Amygdala (tissue), 56 donors: ENCODE measurements around the gene C4BPB.
"Not testable (repeated sequence)": the region's sequence is repeated elsewhere in the genome, so short reads cannot be mapped to it uniquely, and the experiment has no call there.

Experiments used
- DNase-seq, 56 donors: peaks; one replicate each; lab custom pipeline; 2025; lab: John Stamatoyannopoulos, UW

The C4BPB gene, protein sequence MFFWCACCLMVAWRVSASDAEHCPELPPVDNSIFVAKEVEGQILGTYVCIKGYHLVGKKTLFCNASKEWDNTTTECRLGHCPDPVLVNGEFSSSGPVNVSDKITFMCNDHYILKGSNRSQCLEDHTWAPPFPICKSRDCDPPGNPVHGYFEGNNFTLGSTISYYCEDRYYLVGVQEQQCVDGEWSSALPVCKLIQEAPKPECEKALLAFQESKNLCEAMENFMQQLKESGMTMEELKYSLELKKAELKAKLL

DNA sequence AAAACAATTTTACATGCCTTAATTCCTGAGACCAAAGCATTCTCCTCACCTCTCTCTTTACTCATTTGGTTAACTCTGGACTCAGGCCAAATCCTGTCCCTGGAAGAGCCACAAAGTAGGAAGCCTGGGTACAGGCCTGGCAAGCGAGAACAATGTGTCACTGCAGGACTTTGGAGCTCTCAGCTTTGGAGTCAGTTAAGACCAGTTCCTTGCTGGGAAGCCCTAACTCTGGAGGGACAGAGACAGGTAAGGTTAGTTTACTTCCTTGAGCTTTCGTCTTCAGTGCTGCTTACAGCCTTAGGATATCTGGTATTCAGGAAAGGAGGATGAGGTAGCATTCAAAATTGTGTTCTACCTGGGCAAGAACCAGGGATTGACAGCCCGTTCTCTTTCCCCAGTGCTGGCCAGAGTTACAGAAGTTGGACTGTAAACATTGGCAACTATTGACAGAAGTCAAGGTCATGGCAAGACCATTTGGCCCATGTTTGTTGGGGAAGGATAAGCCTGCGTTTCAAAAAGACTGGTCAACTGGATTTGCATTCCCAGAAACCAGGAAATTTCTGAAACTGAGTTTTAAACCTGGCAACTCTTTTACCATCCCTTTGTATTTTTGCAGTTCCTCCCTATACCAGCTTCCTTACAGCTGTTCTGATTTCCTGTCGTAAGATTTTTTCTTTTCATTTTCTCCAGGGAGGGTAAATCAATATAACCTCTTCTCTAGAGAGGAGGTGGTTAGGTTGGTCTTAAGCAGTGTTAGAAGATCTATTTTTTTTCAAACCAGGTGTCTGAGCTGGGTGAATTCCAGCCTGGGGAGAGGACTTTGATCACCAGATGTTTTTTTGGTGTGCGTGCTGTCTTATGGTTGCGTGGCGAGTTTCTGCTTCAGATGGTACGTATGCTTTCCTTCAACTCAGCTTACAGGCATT, at the start of gene C4BPB:
Gene C4BPB, plus strand, starts transcription at position 160 of the 926 bp plus-strand sequence. Its CDS starts 672 bp downstream, at position 832.
- no peak for DNase-seq

DNA sequence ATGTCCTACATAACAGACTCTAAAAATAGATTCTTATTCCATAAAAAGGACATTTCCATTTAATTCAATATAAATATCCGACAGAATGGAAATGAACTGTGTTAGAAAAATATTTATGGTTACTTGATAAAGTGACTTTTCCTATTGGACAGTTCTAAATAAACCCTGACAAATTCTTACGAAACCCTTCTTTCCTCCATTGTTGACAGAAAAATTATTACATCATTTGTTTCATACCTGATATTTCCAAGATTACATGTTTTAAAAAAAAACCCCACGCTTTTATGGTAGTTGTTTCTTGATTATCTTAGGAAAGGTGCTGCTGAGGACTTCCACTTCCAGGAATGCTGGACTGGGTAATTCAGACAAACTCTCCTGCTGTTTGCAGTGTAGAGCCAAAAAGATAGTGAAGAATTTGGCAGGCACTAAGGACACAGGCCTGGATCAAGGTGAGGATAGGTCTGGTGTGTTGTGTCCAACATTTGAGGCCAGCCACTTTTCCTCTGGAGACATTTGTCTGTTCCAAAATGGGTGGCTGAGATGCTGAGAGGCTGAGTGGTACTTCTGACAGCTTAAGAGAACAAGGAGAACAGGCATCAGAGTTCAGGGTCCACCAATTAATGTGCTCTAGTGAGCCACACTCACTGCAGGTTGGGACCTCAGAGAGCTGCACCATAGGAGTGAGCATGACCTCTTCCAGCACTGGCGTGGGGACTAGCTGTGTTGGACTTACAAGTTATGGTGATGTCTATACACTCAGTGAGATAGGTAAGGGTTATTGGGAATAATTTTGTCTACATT, 49.1 kb upstream of the C4BPB start:
- DNase-seq: no peak

DNA sequence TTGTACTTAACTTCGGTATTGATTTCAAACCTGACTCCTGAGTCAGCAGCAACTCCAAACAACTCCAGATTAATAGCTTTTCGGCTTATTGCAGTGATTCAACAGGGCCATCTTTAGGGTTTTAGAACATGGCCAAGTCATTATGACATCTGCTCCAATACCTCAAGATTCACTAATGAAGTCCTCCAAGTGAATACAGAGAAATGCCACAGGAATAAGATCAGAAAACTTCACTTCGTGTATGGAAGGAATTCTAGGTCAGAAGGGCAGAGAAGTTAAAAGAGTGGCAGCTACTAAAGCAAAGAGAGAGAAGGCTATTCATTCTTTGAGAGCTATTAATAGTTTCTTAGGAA, 48.5 kb upstream of the C4BPB start:
- no peak for DNase-seq

DNA sequence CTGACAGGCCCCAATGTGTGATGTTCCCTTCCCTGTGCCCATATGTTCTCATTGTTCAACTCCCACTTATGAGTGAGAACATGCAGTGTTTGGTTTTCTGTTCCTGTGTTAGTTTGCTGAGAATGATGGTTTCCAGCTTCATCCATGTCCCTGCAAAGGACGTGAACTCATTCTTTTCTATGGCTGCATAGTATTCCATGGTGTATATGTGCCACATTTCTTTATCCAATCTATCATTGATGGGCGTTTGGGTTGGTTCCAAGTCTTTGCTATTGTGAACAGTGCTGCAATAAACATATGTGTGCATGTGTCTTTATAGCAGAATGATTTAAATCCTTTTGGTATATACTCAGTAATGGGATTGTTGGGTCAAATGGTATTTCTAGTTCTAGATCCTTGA, 47.3 kb upstream of the C4BPB start:
- not testable (repeated sequence) for DNase-seq

DNA sequence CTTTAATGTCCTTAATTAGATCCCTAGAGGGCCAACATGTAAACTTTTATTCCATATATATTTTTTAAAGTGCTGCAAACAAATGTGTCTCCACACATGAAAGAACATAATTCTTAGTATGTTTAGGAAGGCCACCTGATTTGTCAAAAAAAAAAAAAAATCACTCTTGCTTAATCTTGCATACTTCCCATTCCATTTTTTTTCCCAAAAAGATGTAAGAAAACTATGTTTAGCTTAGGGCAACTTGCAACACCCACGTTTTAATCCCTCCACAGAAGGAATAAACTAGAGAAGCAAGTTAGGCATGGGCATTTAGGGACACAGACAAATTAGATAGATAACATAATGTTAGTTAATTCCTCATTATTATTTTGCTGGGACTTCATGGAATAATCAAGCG, 43.2 kb upstream of the C4BPB start:
- DNase-seq: no peak

DNA sequence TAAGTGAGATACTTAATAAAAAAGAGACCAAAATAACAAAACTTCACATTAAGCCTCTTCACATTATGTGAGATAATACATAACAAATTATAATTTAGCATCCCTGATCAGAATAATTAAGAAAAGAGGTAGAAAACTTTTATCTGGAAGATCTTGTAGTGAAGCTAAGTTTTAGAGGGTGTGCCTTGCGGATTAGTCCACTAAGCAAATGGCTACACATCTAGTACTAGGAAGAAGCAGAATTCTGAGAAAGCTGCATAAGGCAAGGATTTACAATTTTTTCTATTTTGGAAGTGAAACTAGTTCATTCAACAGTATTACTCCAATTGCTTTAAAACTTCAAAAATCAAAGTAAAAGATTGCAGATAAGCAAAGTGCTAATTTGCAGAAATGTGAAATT, 41.2 kb upstream of the C4BPB start:
- DNase-seq: no peak

DNA sequence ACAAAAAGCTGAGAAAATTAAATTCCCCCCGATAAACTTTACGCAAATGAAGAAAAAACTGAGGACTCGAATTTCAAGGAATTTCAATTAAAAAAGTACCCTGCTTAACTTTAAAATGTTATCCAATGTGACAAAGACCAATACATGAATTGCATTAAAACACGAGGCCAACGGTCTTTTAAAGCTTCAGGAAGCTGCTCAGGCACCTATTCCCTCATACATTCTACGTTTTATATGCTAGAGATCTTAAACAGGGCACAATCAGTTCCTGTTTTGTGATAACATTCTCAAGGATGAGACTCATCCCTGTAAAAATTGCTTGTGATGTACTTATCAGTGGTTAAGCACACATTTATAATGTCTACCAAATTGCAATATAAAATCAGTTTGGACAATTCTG, 40.6 kb upstream of the C4BPB start:
- DNase-seq: no peak

DNA sequence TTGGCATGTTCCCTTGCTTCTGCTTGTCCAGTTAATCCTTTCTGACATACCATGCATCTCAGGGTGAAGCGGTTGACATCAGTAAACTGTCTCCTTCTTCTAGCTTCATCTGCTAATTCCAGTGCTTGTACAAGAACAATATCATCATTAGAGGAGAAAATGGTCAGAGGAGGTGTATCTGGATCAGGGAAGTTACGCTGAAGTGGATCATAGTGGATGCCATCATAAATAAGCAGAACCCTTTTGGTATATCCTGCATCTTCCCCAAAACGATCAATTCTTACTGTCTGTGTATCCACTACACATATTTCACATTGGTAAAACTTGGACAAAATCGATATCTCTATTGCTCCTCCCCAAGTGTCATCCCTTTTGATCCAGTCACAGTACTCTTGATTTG, 39.6 kb upstream of the C4BPB start:
- DNase-seq: no peak

DNA sequence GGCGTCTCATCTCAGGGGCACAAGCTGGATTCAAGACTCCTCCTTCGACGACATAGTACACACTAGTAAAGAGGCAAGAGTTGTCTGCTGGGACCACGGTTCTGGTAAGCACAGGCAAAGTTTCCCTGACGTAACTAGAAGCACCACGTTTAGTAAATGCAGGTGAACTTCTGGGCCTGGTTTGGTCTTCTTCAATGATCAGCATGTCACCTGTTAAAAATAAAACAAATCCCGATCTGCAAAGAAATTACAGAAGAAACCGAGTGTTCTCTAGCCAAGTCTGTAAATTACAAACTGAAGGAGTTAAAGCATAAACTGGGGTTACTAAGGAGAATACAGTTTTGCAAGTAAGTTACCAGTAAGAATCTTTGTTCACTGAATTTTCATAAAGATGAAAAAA, 39.1 kb upstream of the C4BPB start:
- DNase-seq: no peak

DNA sequence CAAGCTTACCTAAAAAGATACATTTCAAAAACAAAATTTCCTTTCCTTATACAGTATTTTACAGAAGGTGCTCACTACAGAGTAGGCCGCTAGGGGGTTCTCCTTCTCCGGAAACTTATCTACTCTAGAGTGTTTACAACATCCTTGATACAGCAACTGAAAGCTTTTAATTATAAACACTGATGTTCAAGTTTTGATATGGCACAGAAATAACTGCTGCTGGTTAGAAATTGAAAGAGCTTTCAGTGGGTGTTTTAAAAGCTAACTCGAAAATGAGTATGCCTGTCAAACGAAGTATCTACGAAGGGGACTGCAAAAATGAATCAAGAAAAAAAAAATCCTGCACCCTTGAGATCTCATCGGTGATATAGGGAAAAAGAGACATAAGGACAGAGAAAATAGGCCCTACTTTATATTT, 38.7 kb upstream of the C4BPB start:
- DNase-seq: peak in 15 of 56 donors; percentile 3 to 69 (median 35)

DNA sequence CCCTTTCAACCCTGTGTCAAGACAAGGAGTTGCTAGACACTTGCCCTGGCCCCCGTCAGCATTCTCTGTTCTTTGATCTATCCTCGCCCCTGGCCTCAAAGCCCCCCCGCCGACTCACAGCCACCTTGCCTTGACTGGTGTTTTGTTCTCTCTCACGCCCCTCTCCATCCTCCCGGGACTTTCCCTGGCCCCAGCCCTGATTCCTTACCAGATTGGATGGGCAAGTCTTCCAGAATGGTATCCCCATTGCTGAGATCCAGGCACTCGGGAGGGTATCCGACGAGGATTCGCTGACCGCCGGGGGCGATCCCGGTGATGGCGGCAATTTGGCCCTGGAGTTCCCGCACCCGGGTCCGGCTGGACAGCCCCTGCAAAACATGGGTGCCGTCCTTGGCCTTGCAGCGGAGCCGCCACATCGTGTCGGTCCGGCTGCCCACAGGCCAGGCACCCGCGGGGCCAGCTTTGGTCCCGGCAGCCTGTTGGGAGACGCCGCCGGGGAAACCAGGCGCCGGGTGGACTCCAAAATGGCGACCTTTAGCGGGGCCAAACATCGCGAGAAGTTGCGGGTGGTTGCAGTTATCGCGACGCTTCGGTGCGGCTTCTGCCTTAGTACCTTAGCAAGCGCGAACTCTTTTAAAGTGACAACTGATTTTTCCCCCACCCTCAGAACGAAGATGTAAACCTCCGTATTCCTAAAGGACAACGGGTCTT, 38.0 kb upstream of the C4BPB start:
- DNase-seq: peak in 54 of 56 donors; percentile 34 to 89 (median 75)

DNA sequence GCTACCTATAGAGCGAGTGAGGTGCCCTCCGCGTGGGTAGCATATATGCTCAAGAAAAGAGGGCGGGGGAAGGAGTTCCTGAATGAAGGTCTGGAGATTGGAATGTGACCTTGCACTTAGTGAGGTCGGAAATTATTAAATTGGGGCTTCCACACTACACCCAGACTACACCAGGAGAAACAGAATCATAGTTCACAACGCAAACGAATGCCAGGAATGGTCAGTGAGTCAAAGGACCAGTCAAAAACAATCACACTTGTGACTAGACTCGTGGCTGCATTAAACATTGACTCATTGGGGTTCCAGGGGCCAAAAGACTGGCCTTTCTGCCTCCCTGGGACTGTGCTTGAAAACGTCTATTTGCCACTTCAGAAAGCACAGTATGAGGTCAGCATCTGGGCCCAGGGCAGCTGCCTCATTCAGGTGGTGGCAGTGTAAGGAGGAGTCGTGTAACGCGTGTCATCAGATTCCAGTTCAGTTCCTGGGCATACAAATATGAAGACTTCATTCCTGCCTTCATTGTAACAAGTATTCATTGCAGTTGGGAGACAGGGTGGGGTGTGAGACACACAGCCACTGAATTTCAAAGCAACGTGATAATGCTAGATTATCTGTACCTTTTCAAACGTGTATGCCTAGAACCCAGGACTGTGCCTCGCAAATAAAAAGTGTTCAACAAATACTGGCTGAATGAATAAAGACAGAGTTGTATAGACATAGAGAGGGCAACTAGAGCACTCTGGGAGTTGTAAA, 37.3 kb upstream of the C4BPB start, which contains the start of gene YOD1:
Gene YOD1, minus strand, starts transcription at position 18 of the 753 bp plus-strand sequence. CDS start 178 bp downstream, outside the sequence.
- DNase-seq: peak in 10 of 56 donors; percentile 4 to 75 (median 39)

DNA sequence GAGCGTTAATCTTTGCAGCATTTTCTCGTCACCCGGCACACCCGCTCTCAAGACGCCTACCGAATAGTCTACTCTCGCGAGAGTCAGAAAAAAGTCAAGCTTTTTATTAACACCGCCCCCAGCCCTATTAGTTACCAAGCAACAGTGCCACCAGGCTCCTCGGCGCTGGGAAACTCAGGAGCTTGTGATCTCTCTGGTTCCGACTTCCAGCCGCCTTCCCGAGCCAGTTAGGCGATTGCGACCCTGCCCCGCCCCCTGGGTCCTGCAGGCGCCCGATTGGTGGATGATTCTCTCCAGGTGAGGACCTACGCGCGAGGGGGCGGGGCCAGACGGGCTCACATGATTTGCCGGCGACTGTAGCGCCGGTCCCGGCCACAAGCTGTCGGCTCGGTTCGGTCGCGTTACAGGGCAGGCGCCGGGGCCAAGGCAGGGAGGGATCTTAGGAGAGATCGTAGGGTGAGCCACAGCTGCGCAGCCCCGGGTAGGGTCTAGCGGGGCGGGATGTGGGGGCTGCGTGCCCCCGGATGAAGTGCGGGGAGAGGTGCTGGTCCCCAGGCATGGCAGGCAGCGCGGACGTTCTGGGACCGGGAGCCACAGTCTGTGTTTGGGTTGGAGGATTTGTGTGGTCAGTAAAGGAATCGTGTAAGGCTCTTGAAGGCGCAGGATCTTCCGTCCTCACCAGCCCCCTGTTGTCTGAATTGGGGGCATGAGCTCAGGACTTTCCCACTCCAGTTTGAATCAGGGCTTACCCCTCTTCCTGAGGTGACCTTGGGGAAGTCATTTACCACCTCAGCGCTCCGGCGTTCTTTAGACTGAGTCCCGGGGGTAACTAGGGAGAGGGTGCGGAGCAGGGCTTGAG, 35.5 kb upstream of the C4BPB start, which contains the start of gene PFKFB2:
Gene PFKFB2, plus strand, starts transcription at position 365 of the 859 bp plus-strand sequence. CDS start 1,443 bp downstream, outside the sequence.
- peak; percentile 54 to 99 (median 94) for DNase-seq

DNA sequence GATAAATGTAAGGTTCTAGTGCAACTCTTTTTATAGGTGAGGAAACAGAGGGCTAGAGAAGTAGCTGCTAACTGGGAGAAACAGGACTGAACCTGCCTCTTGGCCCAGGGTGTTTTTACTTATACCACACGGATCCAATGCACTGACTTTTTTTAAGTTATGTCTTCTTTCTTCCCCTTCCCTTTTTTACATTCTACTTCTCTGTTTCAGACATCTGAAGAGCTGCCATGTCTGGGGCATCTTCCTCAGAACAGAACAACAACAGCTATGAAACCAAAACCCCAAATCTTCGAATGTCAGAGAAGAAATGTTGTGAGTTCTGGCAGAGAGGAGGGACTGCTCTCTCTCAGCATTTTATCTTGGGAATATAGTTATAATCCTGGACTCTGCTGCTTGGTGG, 34.2 kb upstream of the C4BPB start:
- DNase-seq: no peak

DNA sequence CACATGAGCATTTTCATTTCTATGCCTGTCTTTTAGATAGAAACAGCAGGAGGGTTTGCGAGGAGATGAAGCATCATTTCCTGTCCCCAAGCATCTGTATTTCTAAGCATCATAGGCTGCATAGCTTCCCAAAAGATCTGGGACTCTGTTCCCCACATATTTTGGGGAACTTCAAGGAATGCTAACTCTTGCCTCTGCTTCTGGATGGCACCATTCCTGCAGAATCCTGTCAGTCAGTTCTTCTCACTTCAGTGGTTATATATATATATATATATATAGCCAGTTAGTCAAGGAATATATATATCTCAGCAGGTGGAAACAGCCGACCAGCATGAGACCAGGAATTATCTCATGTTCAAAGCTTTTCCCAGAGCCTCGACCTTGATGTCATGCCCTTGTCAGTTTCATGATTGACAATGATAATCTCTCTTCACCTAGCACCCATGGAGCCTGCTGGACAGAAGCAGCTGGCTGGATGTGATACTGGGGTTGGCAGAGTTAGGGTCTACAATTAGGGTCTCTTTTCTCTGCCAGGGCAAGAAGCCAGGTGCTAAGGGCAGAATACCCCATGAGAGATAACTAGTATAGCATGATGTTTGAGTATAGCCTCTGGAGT, 33.2 kb upstream of the C4BPB start:
- DNase-seq: no peak

DNA sequence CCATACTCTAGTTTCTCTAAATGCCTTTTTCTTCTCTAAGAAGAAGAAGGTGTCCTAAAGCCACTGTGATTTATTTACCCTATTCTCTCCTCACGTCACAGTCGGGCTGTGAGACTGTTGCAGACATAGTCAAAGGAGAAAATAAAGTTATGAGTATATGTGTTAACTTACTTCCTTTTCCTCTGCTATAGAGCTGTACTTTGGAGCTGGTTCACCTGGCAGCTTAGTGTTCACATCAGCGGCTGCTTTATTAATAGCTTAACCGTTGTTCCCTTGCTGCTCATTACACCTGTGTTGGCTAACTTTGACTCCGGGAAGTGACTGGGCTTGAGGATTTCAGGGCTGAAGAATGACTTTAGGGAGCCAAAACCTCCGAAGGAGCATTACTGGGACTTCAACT, 32.0 kb upstream of the C4BPB start:
- no peak for DNase-seq

DNA sequence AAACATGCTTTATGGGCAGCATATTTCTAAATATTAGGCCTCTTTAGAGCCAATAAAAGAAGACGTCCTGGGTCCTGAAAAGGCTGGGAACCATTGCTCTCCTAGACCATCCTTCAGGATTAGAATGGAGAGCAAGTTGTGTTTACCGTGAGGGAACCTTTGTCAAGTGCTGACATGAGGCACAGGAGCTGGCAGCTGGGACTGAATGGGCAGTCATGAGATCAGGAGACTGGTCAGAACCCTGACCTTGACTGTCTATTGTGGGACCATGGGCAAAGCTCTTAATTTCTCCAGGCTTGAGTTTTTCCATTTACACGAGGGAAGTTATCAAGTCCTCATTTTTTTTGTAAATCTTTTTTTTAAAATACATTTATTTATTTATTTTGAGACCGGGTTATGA, 30.4 kb upstream of the C4BPB start:
- DNase-seq: no peak
